ENCODE results near the gene ATP2B1. TPM values are rescaled to one million over a fixed set of nuclear protein-coding genes. Genes with fewer than 3 reads are reported as not detected.

The ATP2B1 gene
- total and polyA plus RNA-seq, 7 donors: 14.3 to 54.0 (median 30.1) TPM

GRCh38 chr12:89710873-89711750 lies 2.5 kb upstream of the ATP2B1 start:
- Histone ChIP-seq H3K27ac (no peak overlapping the region), H3K4me1 (peaks cover 20% of the 10 kb centered on the region), H3K4me3 (peak overlapping the region; percentile 91), H3K9me3 (no peaks in the 10 kb centered on the region), H3K36me3 (ENCODE audit: insufficient read depth in 1 of 2, low read depth in 1 of 2) (no peaks in the 10 kb centered on the region), H3K27me3 (ENCODE audit: insufficient read depth in 3 of 3, low read length in 2 of 3) (no peaks in the 10 kb centered on the region)
- DNase-seq: no peak
- TF ChIP-seq CTCF (IDR thresholded peaks at IDR 0.05): no peak
- intact Hi-C loops (cut with DNase I): no loop called here
- ATAC-seq: no peak
- 69 to 78% (median 69%) methylated on average over 7 of the region's 7 CpGs for WGBS, 3 donors

GRCh38 chr12:89709995-89710872 lies 1.6 kb upstream of the ATP2B1 start:
- Histone ChIP-seq H3K4me3 (peak overlapping the region; percentile 91), H3K9me3 (no peaks in the 10 kb centered on the region), H3K27me3 (ENCODE audit: insufficient read depth in 3 of 3, low read length in 2 of 3) (no peaks in the 10 kb centered on the region), H3K36me3 (ENCODE audit: insufficient read depth in 1 of 2, low read depth in 1 of 2) (no peaks in the 10 kb centered on the region), H3K27ac (peak overlapping the region; percentile 94), H3K4me1 (peaks cover 20% of the 10 kb centered on the region)
- no peak for TF ChIP-seq CTCF (IDR thresholded peaks at IDR 0.05)
- ATAC-seq (peak in 3 of 4 donors; percentile 15 to 40 (median 23)), DNase-seq (peak; percentile 70 to 83)
- 2 to 4% (median 3%) methylated on average over 39 to 45 of the region's 45 CpGs for WGBS, 3 donors
- intact Hi-C loops (cut with DNase I): loop anchor here in 1 of 2 donors (5.0 to 10.0 kb wide), 4 partner anchors 43 to 545 kb away; no protein-coding TSS in a partner anchor

- intact Hi-C loops (cut with DNase I): loop anchor here in 1 of 2 donors (5.0 to 10.0 kb wide), 4 partner anchors 42 to 545 kb away; no protein-coding TSS in a partner anchor
- peak overlapping the region; percentile 91 for H3K4me3 ChIP-seq
- H3K27me3 ChIP-seq (ENCODE audit: insufficient read depth in 3 of 3, low read length in 2 of 3): no peaks in the 10 kb centered on the region
- H3K9me3 ChIP-seq: no peaks in the 10 kb centered on the region
- WGBS, 3 donors: 0 to 1% (median 0%) methylated on average over 50 to 103 of the region's 103 CpGs
- DNase-seq (peak; percentile 99), ATAC-seq (peak; percentile 89 to 91 (median 90))
- peaks cover 23% of the 10 kb centered on the region for H3K4me1 ChIP-seq
- no peaks in the 10 kb centered on the region for H3K36me3 ChIP-seq (ENCODE audit: insufficient read depth in 1 of 2, low read depth in 1 of 2)
- no peak for TF ChIP-seq CTCF (IDR thresholded peaks at IDR 0.05)
- H3K27ac ChIP-seq: peak overlapping the region; percentile 94
Measured at GRCh38 chr12:89709157-89709994, 738 bp upstream of the ATP2B1 start.

Measured in psoas muscle (tissue), 8 donors.